ENCODE data around the gene ROMO1.
A peak's percentile ranks its signal among the peaks of the same experiment; 100 is the strongest.

The ROMO1 gene

GRCh38 chr20:35738410-35739179, 39.4 kb downstream of the ROMO1 start:
- Histone ChIP-seq H3K4me3 (ENCODE audit: low read depth, low read length) (no peak overlapping the region), H2BK5ac (ENCODE audit: low read depth, low read length, poor library complexity) (no peak overlapping the region), H3K4ac (ENCODE audit: low read depth, low read length) (peak overlapping the region; percentile 99), H3K9me3 (ENCODE audit: insufficient read depth, low read depth, low read length) (no peaks in the 10 kb centered on the region), H3K36me3 (ENCODE audit: control insufficient read depth in 1 of 2, insufficient read depth in 2 of 2, low read length in 2 of 2) (peaks cover 19 to 36% of the 10 kb centered on the region in 2 experiments), H3K27me3 (ENCODE audit: insufficient read depth, low read length) (no peaks in the 10 kb centered on the region), H4K8ac (ENCODE audit: low read depth, low read length) (no peak overlapping the region), H4K12ac (ENCODE audit: low read depth, low read length) (no peak overlapping the region), H3K79me2 (ENCODE audit: control insufficient read depth, insufficient read depth, low read length, poor library complexity) (peaks cover 26% of the 10 kb centered on the region), H3K27ac (ENCODE audit: low read depth, low read length) (no peak overlapping the region), H3K9ac (ENCODE audit: low read length) (no peak overlapping the region), H2BK120ac (ENCODE audit: insufficient read depth, low read length, poor library complexity) (no peak overlapping the region), H2BK12ac (ENCODE audit: low read length) (no peak overlapping the region), H2AFZ (ENCODE audit: insufficient read depth, low read length, poor library complexity) (no peak overlapping the region), H3K4me2 (ENCODE audit: low read length) (no peak overlapping the region), H2AK5ac (ENCODE audit: low read length) (no peak overlapping the region), H3K18ac (ENCODE audit: low read length) (no peak overlapping the region), H3K4me1 (ENCODE audit: control insufficient read depth in 1 of 2, insufficient read depth in 2 of 2, low read length in 2 of 2) (no peaks in the 10 kb centered on the region), H3K79me1 (ENCODE audit: low read length) (peaks cover 13% of the 10 kb centered on the region), H3K23ac (ENCODE audit: low read length) (no peak overlapping the region), H4K91ac (ENCODE audit: low read depth, low read length) (no peak overlapping the region), H3K14ac (ENCODE audit: low read length) (no peak overlapping the region)
- no peak for DNase-seq
- WGBS (ENCODE audit: extremely low coverage, insufficient coverage, insufficient read length): no CpG with 5 or more reads among the region's 4 CpGs

DNA sequence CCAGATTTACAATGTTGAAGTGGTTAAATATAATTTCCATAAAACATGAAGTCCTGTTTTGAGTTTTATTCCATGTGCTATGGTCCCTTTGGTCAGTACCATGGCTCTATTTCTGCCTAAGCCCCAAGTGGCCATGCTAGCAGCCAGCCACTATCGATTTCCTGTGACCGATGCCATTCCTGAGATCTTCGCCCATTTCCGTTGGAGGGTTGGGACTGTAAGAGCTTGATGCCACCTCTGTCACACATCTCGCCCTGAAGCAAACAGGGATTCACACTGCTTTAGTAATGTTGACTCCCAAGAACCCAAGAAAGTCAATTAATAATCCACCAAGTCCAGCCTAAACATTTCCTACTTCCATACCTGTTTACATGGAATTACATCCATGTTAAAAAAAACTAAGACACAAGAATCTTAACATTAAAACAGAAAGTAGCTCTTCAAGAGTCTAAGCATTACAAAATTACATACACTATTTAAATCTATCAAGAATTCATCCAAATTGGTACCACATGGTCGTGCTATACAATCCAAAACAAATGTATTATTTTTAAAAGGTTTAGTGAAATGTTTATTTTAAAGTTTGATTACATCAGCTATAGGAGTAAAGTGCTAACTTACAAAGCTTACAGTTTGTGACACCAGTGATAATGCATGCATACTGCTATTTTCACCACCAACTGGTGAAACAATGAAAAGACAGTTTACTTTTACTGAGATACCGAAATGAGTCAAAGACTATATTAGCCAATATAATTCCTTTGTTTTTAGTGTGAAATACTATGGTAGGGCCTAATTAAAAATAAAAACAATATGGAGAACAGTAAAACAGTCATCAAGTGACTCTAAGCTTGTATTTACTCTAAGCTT, 40.3 kb downstream of the ROMO1 start:
- Histone ChIP-seq H3K18ac (ENCODE audit: low read length) (no peak overlapping the region), H3K27me3 (ENCODE audit: insufficient read depth, low read length) (no peaks in the 10 kb centered on the region), H4K8ac (ENCODE audit: low read depth, low read length) (no peak overlapping the region), H3K4me2 (ENCODE audit: low read length) (no peak overlapping the region), H3K36me3 (ENCODE audit: control insufficient read depth in 1 of 2, insufficient read depth in 2 of 2, low read length in 2 of 2) (peaks cover 19 to 34% of the 10 kb centered on the region in 2 experiments), H3K4me1 (ENCODE audit: control insufficient read depth in 1 of 2, insufficient read depth in 2 of 2, low read length in 2 of 2) (no peaks in the 10 kb centered on the region), H2AFZ (ENCODE audit: insufficient read depth, low read length, poor library complexity) (no peak overlapping the region), H3K14ac (ENCODE audit: low read length) (no peak overlapping the region), H2BK120ac (ENCODE audit: insufficient read depth, low read length, poor library complexity) (no peak overlapping the region), H3K4me3 (ENCODE audit: low read depth, low read length) (no peak overlapping the region), H3K23ac (ENCODE audit: low read length) (no peak overlapping the region), H2AK5ac (ENCODE audit: low read length) (no peak overlapping the region), H3K79me1 (ENCODE audit: low read length) (peaks cover 13% of the 10 kb centered on the region), H3K4ac (ENCODE audit: low read depth, low read length) (peak overlapping the region; percentile 66), H3K27ac (ENCODE audit: low read depth, low read length) (no peak overlapping the region), H3K9ac (ENCODE audit: low read length) (no peak overlapping the region), H2BK5ac (ENCODE audit: low read depth, low read length, poor library complexity) (no peak overlapping the region), H4K91ac (ENCODE audit: low read depth, low read length) (no peak overlapping the region), H2BK12ac (ENCODE audit: low read length) (no peak overlapping the region), H3K79me2 (ENCODE audit: control insufficient read depth, insufficient read depth, low read length, poor library complexity) (peaks cover 26% of the 10 kb centered on the region), H4K12ac (ENCODE audit: low read depth, low read length) (no peak overlapping the region), H3K9me3 (ENCODE audit: insufficient read depth, low read depth, low read length) (no peaks in the 10 kb centered on the region)
- no CpG with 5 or more reads among the region's 7 CpGs for WGBS (ENCODE audit: extremely low coverage, insufficient coverage, insufficient read length)
- DNase-seq: peak in 1 of 2 donors; percentile 67

GRCh38 chr20:35741892-35742740, 42.9 kb downstream of the ROMO1 start, which contains the start of gene RBM39:
TSS of gene RBM39 (minus strand) at chr20:35742260. CDS start at chr20:35740874, 1,386 bp downstream.
- H2AFZ ChIP-seq (ENCODE audit: insufficient read depth, low read length, poor library complexity): peak within 1 kb of the TSS; percentile 67
- peaks cover 22% of the 10 kb centered on the region for H3K79me2 ChIP-seq (ENCODE audit: control insufficient read depth, insufficient read depth, low read length, poor library complexity)
- peak within 1 kb of the TSS; percentile 95 for H3K4me3 ChIP-seq (ENCODE audit: low read depth, low read length)
- H4K8ac ChIP-seq (ENCODE audit: low read depth, low read length): peak within 1 kb of the TSS; percentile 99
- peak within 1 kb of the TSS; percentile 68 for H3K4me2 ChIP-seq (ENCODE audit: low read length)
- peak within 1 kb of the TSS; percentile 95 for H2BK120ac ChIP-seq (ENCODE audit: insufficient read depth, low read length, poor library complexity)
- no peak within 1 kb of the TSS for H2BK12ac ChIP-seq (ENCODE audit: low read length)
- DNase-seq: peak; percentile 100
- peak within 1 kb of the TSS; percentile 100 for H3K9ac ChIP-seq (ENCODE audit: low read length)
- peak within 1 kb of the TSS; percentile 95 for H3K27ac ChIP-seq (ENCODE audit: low read depth, low read length)
- peak within 1 kb of the TSS; percentile 99 for H2BK5ac ChIP-seq (ENCODE audit: low read depth, low read length, poor library complexity)
- H4K12ac ChIP-seq (ENCODE audit: low read depth, low read length): peak within 1 kb of the TSS; percentile 99
- peaks cover 13 to 19% of the 10 kb centered on the region in 2 experiments for H3K36me3 ChIP-seq (ENCODE audit: control insufficient read depth in 1 of 2, insufficient read depth in 2 of 2, low read length in 2 of 2)
- no peaks in the 10 kb centered on the region for H3K27me3 ChIP-seq (ENCODE audit: insufficient read depth, low read length)
- no peaks in the 10 kb centered on the region for H3K9me3 ChIP-seq (ENCODE audit: insufficient read depth, low read depth, low read length)
- peak within 1 kb of the TSS; percentile 99 for H2AK5ac ChIP-seq (ENCODE audit: low read length)
- no peaks in the 10 kb centered on the region for H3K4me1 ChIP-seq (ENCODE audit: control insufficient read depth in 1 of 2, insufficient read depth in 2 of 2, low read length in 2 of 2)
- WGBS (ENCODE audit: extremely low coverage, insufficient coverage, insufficient read length): no CpG with 5 or more reads among the region's 66 CpGs
- H4K91ac ChIP-seq (ENCODE audit: low read depth, low read length): peak within 1 kb of the TSS; percentile 100
- peaks cover 13% of the 10 kb centered on the region for H3K79me1 ChIP-seq (ENCODE audit: low read length)
- peak within 1 kb of the TSS; percentile 100 for H3K4ac ChIP-seq (ENCODE audit: low read depth, low read length)
- H3K14ac ChIP-seq (ENCODE audit: low read length): peak within 1 kb of the TSS; percentile 100
- H3K23ac ChIP-seq (ENCODE audit: low read length): no peak within 1 kb of the TSS
- H3K18ac ChIP-seq (ENCODE audit: low read length): peak within 1 kb of the TSS; percentile 98

Data from trophoblast cell (in vitro differentiated cells and primary cell).